ENCODE results near the gene C3orf70. TPM values are rescaled to one million over a fixed set of nuclear protein-coding genes. Genes with fewer than 3 reads are reported as not detected.

The C3orf70 gene
- total RNA-seq, 1 experiment from 2014 or later = 0.12 TPM

GRCh38 chr3:185151101-185151963 is 1.5 kb downstream of the C3orf70 start:
- Mint-ChIP-seq H3K36me3 (ENCODE audit: insufficient read depth, unreplicated experiment) (peaks cover 13% of the 10 kb centered on the region), H3K27me3 (ENCODE audit: unreplicated experiment) (no peaks in the 10 kb centered on the region), H3K27ac (ENCODE audit: unreplicated experiment) (no peak overlapping the region), H3K4me3 (ENCODE audit: low read depth, unreplicated experiment) (no peak overlapping the region), H3K9me3 (ENCODE audit: low read depth, unreplicated experiment) (no peaks in the 10 kb centered on the region), H3K4me1 (ENCODE audit: low read depth, unreplicated experiment) (no peaks in the 10 kb centered on the region)
- intact Hi-C loops (cut with micrococcal nuclease; ENCODE audit: unreplicated experiment) = no loop called here
- CTCF ChIA-PET = interaction anchor here (0.7 to 1.3 kb wide), 2 partner anchors 20 to 246 kb away, joined by 3 to 4 read pairs; no protein-coding TSS in a partner anchor
- no TSS peak for BruUV-seq (replicated peaks)
- no peak for TF ChIP-seq CTCF (IDR thresholded peaks at IDR 0.05; ENCODE audit: unreplicated experiment)
- no peak for DNase-seq

GRCh38 chr3:185150561-185150960 is 2.3 kb downstream of the C3orf70 start:
- no peaks in the 10 kb centered on the region for H3K4me1 Mint-ChIP-seq (ENCODE audit: low read depth, unreplicated experiment)
- no TSS peak for BruUV-seq (replicated peaks)
- TF ChIP-seq CTCF (IDR thresholded peaks at IDR 0.05; ENCODE audit: unreplicated experiment) = no peak
- no peaks in the 10 kb centered on the region for H3K27me3 Mint-ChIP-seq (ENCODE audit: unreplicated experiment)
- no peaks in the 10 kb centered on the region for H3K9me3 Mint-ChIP-seq (ENCODE audit: low read depth, unreplicated experiment)
- H3K36me3 Mint-ChIP-seq (ENCODE audit: insufficient read depth, unreplicated experiment) = peaks cover 13% of the 10 kb centered on the region
- CTCF ChIA-PET = interaction anchor here (0.7 kb wide), 1 partner anchor 245 kb away, joined by 3 read pairs; no protein-coding TSS in a partner anchor
- H3K4me3 Mint-ChIP-seq (ENCODE audit: low read depth, unreplicated experiment) = no peak overlapping the region
- H3K27ac Mint-ChIP-seq (ENCODE audit: unreplicated experiment) = no peak overlapping the region
- intact Hi-C loops (cut with micrococcal nuclease; ENCODE audit: unreplicated experiment) = no loop called here
- no peak for DNase-seq

- Mint-ChIP-seq H3K4me1 (ENCODE audit: low read depth, unreplicated experiment) (no peaks in the 10 kb centered on the region), H3K9me3 (ENCODE audit: low read depth, unreplicated experiment) (no peaks in the 10 kb centered on the region), H3K36me3 (ENCODE audit: insufficient read depth, unreplicated experiment) (peaks cover 13% of the 10 kb centered on the region), H3K27ac (ENCODE audit: unreplicated experiment) (no peak overlapping the region), H3K27me3 (ENCODE audit: unreplicated experiment) (no peaks in the 10 kb centered on the region), H3K4me3 (ENCODE audit: low read depth, unreplicated experiment) (no peak overlapping the region)
- TF ChIP-seq CTCF (IDR thresholded peaks at IDR 0.05; ENCODE audit: unreplicated experiment) = no peak
- no TSS peak for BruUV-seq (replicated peaks)
- CTCF ChIA-PET = interaction anchor here (0.7 kb wide), 1 partner anchor 54 kb away, joined by 3 read pairs; no protein-coding TSS in a partner anchor
- DNase-seq = no peak
- intact Hi-C loops (cut with micrococcal nuclease; ENCODE audit: unreplicated experiment) = no loop called here
These were observed 3.3 kb downstream of the C3orf70 start for GRCh38 chr3:185149591-185149990.

GRCh38 chr3:185145511-185145910 is 7.3 kb downstream of the C3orf70 start:
- H3K4me1 Mint-ChIP-seq (ENCODE audit: low read depth, unreplicated experiment) = no peaks in the 10 kb centered on the region
- no peak overlapping the region for H3K4me3 Mint-ChIP-seq (ENCODE audit: low read depth, unreplicated experiment)
- no peak overlapping the region for H3K27ac Mint-ChIP-seq (ENCODE audit: unreplicated experiment)
- no peak for TF ChIP-seq CTCF (IDR thresholded peaks at IDR 0.05; ENCODE audit: unreplicated experiment)
- DNase-seq = no peak
- BruUV-seq (replicated peaks) = no TSS peak
- no peaks in the 10 kb centered on the region for H3K36me3 Mint-ChIP-seq (ENCODE audit: insufficient read depth, unreplicated experiment)
- intact Hi-C loops (cut with micrococcal nuclease; ENCODE audit: unreplicated experiment) = no loop called here
- no peaks in the 10 kb centered on the region for H3K9me3 Mint-ChIP-seq (ENCODE audit: low read depth, unreplicated experiment)
- H3K27me3 Mint-ChIP-seq (ENCODE audit: unreplicated experiment) = peaks cover 31% of the 10 kb centered on the region
- CTCF ChIA-PET = no interaction called here
